ENCODE measurements around the gene NTN5. TPM values are rescaled to one million over a fixed set of nuclear protein-coding genes. Genes with fewer than 3 reads are reported as not detected.

NTN5 gene
- polyA plus RNA-seq, 1 donor = 0.42 TPM

- no peaks in the 10 kb centered on the region for H3K36me3 ChIP-seq (ENCODE audit: control insufficient read depth, insufficient read depth, low read length)
- peak overlapping the region; percentile 67 for H3K27ac ChIP-seq (ENCODE audit: low read length)
- peak overlapping the region; percentile 56 for H3K4me3 ChIP-seq (ENCODE audit: low read length)
- no peaks in the 10 kb centered on the region for H3K27me3 ChIP-seq (ENCODE audit: control insufficient read depth, insufficient read depth, low read length)
- H3K4me1 ChIP-seq (ENCODE audit: control insufficient read depth, insufficient read depth, low read length) = peaks cover 14% of the 10 kb centered on the region
- H3K9me3 ChIP-seq (ENCODE audit: control insufficient read depth, low read depth, low read length) = no peaks in the 10 kb centered on the region
- no CpG with 5 or more reads among the region's 25 CpGs for WGBS (ENCODE audit: insufficient coverage, low lambda C conversion rate)
- DNase-seq = peak in 1 of 2 donors; percentile 77
Observed at GRCh38 chr19:48644839-48645619, 27.8 kb downstream of the NTN5 start.

GRCh38 chr19:48644355-48644754 lies 28.5 kb downstream of the NTN5 start:
- Histone ChIP-seq H3K4me3 (ENCODE audit: low read length) (no peak overlapping the region), H3K27ac (ENCODE audit: low read length) (no peak overlapping the region)
- WGBS (ENCODE audit: insufficient coverage, low lambda C conversion rate) = no CpG with 5 or more reads among the region's 4 CpGs

DNA sequence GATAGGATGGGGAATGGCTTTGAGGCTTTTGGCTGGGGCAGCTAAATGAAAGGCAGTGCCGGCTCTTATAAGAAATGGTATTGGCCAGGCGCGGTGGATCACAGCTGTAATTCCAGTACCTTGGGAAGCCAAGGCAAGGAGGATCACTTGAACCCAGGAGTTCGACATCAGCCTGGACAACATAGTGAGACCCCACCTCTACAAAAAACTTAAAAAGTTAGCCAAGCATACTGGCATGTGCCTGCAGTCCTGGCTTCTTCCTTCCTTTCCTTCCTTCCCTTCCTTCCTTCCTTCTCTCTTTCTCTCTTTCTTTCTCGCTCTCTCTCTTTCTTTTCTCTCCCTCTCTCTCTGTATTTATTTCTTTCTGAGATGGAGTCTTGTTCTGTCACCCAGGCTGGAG lies 30.0 kb downstream of the NTN5 start:
- DNase-seq = no peak
- WGBS (ENCODE audit: insufficient coverage, low lambda C conversion rate) = 90% methylated on average over 1 of the region's 5 CpGs
- H3K4me1 ChIP-seq (ENCODE audit: control insufficient read depth, insufficient read depth, low read length) = peaks cover 22% of the 10 kb centered on the region
- H3K4me3 ChIP-seq (ENCODE audit: low read length) = no peak overlapping the region
- no peaks in the 10 kb centered on the region for H3K27me3 ChIP-seq (ENCODE audit: control insufficient read depth, insufficient read depth, low read length)
- H3K36me3 ChIP-seq (ENCODE audit: control insufficient read depth, insufficient read depth, low read length) = no peaks in the 10 kb centered on the region
- H3K9me3 ChIP-seq (ENCODE audit: control insufficient read depth, low read depth, low read length) = no peaks in the 10 kb centered on the region
- no peak overlapping the region for H3K27ac ChIP-seq (ENCODE audit: low read length)

More at GRCh38 chr19:48644355-48644754, 28.5 kb downstream of the NTN5 start:
- Histone ChIP-seq H3K27me3 (ENCODE audit: control insufficient read depth, insufficient read depth, low read length) (no peaks in the 10 kb centered on the region), H3K4me1 (ENCODE audit: control insufficient read depth, insufficient read depth, low read length) (peaks cover 14% of the 10 kb centered on the region), H3K9me3 (ENCODE audit: control insufficient read depth, low read depth, low read length) (no peaks in the 10 kb centered on the region), H3K36me3 (ENCODE audit: control insufficient read depth, insufficient read depth, low read length) (no peaks in the 10 kb centered on the region)
- no peak for DNase-seq

DNA sequence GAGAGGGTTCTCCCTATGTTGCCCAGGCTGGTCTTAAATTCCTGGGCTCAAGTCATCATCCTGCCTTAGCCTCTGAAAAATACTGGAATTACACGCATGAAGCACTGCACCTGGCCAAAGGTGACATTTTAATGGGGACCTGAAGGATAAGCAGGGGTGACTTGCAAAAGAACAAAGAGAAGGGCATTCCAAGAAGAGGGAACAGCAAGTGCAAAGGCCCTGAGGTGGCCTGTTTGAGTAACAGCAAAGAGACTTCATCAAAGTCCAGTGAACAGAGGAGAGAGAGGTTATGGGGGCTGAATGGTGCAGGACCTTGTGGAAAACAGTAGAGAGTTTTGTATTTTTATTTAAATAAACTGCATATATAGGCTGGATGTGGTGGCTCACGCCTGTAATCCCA lies 31.0 kb downstream of the NTN5 start:
- peaks cover 22% of the 10 kb centered on the region for H3K4me1 ChIP-seq (ENCODE audit: control insufficient read depth, insufficient read depth, low read length)

DNA sequence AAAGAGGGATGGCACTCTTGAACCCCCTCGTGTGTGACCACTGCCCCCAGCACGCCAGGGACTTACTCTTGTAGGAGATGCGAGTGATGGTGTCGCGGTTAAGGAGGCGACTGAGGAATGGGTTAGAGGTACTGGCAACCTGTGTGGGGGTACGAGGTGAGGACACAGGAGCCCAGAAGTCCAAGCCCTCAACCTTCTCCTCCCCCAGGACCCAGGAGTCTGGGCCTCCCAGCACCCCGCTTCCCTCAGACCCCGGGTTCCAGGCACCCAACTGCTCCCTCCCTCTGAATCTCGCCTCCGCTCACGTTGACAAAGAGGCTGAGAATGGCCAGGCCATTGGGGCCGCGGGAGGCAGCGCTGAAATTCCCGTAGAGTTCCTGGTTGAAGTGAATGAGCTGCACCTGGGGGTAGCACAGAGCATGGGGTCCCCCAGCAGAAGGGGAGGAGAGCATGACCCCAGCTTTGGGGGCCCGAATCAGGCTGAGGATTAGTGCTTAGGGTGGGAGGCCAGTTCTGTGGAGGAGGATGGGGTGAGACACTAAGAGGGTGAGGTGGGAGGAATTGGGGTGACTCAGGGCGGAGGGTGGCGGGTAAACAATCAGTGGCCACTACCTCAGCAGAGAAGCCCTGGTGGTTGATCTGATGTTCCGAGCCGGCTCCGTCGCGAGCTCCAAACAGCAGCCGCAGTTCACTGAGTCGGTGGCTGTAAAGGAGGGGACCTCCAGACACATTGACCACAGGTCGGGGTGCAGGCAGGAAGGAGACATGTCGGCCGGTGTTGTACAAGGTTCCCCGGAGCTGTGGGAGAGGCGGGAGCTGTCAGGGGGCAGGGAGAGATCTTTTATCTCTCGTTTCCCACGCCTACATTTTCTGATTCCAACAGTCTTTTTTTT lies 33.1 kb downstream of the NTN5 start:
- Histone ChIP-seq H3K27ac (ENCODE audit: low read length) (no peak overlapping the region), H3K36me3 (ENCODE audit: control insufficient read depth, insufficient read depth, low read length) (no peaks in the 10 kb centered on the region), H3K4me1 (ENCODE audit: control insufficient read depth, insufficient read depth, low read length) (peaks cover 21% of the 10 kb centered on the region), H3K9me3 (ENCODE audit: control insufficient read depth, low read depth, low read length) (no peaks in the 10 kb centered on the region), H3K27me3 (ENCODE audit: control insufficient read depth, insufficient read depth, low read length) (no peaks in the 10 kb centered on the region), H3K4me3 (ENCODE audit: low read length) (peak overlapping the region; percentile 19)
- WGBS (ENCODE audit: insufficient coverage, low lambda C conversion rate) = no CpG with 5 or more reads among the region's 33 CpGs
- DNase-seq = peak in 1 of 2 donors; percentile 64

More for the DNA sequence above, 31.0 kb downstream of the NTN5 start:
- Histone ChIP-seq H3K4me3 (ENCODE audit: low read length) (no peak overlapping the region), H3K36me3 (ENCODE audit: control insufficient read depth, insufficient read depth, low read length) (no peaks in the 10 kb centered on the region), H3K9me3 (ENCODE audit: control insufficient read depth, low read depth, low read length) (no peaks in the 10 kb centered on the region), H3K27ac (ENCODE audit: low read length) (no peak overlapping the region), H3K27me3 (ENCODE audit: control insufficient read depth, insufficient read depth, low read length) (no peaks in the 10 kb centered on the region)
- WGBS (ENCODE audit: insufficient coverage, low lambda C conversion rate) = 100% methylated on average over 1 of the region's 2 CpGs
- no peak for DNase-seq

DNA sequence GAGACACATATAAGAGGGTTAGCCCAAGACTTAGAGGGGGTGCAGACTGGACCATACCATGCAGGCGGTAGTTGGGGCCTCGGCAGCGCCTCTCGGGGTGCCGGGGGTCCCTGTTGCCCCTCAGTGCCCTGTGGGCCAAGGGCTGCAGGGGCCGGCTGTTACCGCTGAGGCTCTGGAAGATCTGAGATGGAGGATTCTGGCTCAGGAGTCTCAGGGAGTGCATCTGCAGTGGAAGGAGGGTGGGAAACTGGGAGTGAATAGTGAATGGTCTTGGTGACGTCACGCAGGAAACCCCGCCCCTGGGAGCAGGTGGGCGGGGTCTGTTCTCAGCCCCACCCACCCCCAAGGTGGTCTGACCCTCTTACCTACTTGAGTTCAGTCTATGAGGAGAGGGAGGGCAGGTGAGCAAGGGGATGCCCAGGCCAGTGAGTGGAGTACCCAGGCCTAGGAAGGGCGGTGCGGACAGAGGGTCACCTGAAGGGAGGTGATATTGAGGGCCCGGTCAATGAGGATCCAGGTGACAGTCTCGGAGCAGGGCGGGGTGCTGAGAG lies 33.9 kb downstream of the NTN5 start:
- Histone ChIP-seq H3K27me3 (ENCODE audit: control insufficient read depth, insufficient read depth, low read length) (no peaks in the 10 kb centered on the region), H3K9me3 (ENCODE audit: control insufficient read depth, low read depth, low read length) (no peaks in the 10 kb centered on the region), H3K36me3 (ENCODE audit: control insufficient read depth, insufficient read depth, low read length) (no peaks in the 10 kb centered on the region), H3K4me1 (ENCODE audit: control insufficient read depth, insufficient read depth, low read length) (peaks cover 24% of the 10 kb centered on the region), H3K4me3 (ENCODE audit: low read length) (no peak overlapping the region), H3K27ac (ENCODE audit: low read length) (peak overlapping the region; percentile 87)
- peak in 1 of 2 donors; percentile 29 for DNase-seq
- WGBS (ENCODE audit: insufficient coverage, low lambda C conversion rate) = no CpG with 5 or more reads among the region's 16 CpGs

DNA sequence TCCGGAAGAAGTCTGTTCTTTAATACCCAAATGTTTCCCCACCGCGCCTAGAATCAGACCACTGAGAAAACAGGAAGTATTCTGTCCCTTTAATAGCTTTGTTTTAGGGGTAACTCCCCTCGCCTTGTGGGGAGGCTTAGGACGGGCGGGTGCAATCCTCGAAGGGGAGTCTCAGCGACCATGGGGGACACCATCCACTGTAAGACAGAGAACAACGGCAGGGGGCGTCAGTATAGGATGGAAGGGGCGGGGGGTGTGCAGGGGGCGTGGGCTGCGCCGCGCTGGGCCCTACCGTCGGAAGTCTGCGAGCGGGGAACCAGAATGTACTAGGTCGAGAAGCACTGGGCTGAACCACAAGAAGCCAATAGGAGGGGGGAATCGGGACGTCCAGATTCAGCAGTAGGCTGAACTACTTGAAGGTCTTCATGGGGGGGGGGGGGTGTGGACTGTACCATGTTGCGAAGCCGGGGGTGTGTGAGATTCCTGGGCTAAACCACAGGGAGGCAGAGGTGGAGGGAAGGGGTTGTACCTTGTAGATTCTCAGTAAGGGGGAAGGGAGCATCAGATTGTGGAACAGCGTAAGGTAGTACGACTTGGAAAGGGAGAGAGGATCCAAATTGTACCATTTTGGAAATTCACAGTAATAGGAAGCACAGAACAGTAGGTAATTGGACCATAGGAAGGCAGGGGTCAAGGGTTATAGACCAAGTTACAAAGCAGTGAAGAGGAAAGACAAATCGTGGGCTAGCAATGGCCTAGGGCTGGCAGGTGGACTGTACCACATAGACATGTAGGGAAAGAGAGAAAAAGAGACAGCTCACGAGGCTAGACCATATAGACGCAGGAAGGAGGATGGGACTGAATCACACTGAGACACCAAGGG lies 34.6 kb downstream of the NTN5 start:
- H3K36me3 ChIP-seq (ENCODE audit: control insufficient read depth, insufficient read depth, low read length) = no peaks in the 10 kb centered on the region
- peak; percentile 92 to 95 for DNase-seq
- peaks cover 31% of the 10 kb centered on the region for H3K4me1 ChIP-seq (ENCODE audit: control insufficient read depth, insufficient read depth, low read length)
- WGBS (ENCODE audit: insufficient coverage, low lambda C conversion rate) = no CpG with 5 or more reads among the region's 29 CpGs
- no peaks in the 10 kb centered on the region for H3K27me3 ChIP-seq (ENCODE audit: control insufficient read depth, insufficient read depth, low read length)
- H3K4me3 ChIP-seq (ENCODE audit: low read length) = peak overlapping the region; percentile 71
- H3K9me3 ChIP-seq (ENCODE audit: control insufficient read depth, low read depth, low read length) = no peaks in the 10 kb centered on the region
- H3K27ac ChIP-seq (ENCODE audit: low read length) = peak overlapping the region; percentile 87

GRCh38 chr19:48637449-48637947 lies 35.3 kb downstream of the NTN5 start:
- Histone ChIP-seq H3K9me3 (ENCODE audit: control insufficient read depth, low read depth, low read length) (no peaks in the 10 kb centered on the region), H3K27me3 (ENCODE audit: control insufficient read depth, insufficient read depth, low read length) (no peaks in the 10 kb centered on the region), H3K4me3 (ENCODE audit: low read length) (peak overlapping the region; percentile 71), H3K27ac (ENCODE audit: low read length) (peak overlapping the region; percentile 87), H3K36me3 (ENCODE audit: control insufficient read depth, insufficient read depth, low read length) (no peaks in the 10 kb centered on the region), H3K4me1 (ENCODE audit: control insufficient read depth, insufficient read depth, low read length) (peaks cover 38% of the 10 kb centered on the region)
- WGBS (ENCODE audit: insufficient coverage, low lambda C conversion rate) = no CpG with 5 or more reads among the region's 38 CpGs
- peak; percentile 99 to 100 for DNase-seq

DNA sequence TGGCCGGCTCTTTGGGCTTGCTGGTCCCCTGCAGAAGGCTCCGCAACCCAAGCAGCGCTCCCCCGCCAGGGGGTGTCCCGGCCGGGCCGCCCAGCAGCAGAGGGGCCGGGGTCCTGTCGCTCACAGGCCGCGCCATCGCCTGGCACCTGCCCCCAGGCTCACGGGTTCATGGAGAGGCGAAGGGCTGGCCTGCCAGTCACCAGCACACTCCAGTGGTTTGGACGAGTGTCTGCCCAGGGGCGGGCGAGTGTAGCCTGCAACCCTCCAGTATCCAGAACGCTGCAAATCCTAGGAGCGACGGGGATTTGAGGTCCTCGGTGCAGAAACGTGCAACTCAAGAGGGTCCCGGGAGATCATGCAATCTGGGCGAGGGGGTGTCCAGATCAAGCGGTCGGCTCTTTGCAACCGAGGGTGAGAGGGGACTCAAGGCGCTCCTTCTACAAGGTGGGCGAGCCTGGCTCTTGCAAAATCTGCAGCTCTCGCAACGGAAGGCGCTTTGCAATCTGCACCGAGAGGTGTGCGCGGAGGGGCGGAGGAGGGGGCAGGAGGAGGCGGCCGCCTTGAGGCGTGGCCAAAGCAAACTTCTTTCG lies 35.9 kb downstream of the NTN5 start, which contains the start of gene DBP:
DBP (minus strand) TSS at position 521 of the 590 bp plus-strand sequence; CDS start at position 136, 385 bp downstream.
- H3K27me3 ChIP-seq (ENCODE audit: control insufficient read depth, insufficient read depth, low read length) = no peaks in the 10 kb centered on the region
- no peaks in the 10 kb centered on the region for H3K9me3 ChIP-seq (ENCODE audit: control insufficient read depth, low read depth, low read length)
- H3K4me1 ChIP-seq (ENCODE audit: control insufficient read depth, insufficient read depth, low read length) = peaks cover 42% of the 10 kb centered on the region
- peak within 1 kb of the TSS; percentile 87 for H3K27ac ChIP-seq (ENCODE audit: low read length)
- no peak for DNase-seq
- H3K4me3 ChIP-seq (ENCODE audit: low read length) = peak within 1 kb of the TSS; percentile 71
- no peaks in the 10 kb centered on the region for H3K36me3 ChIP-seq (ENCODE audit: control insufficient read depth, insufficient read depth, low read length)
- WGBS (ENCODE audit: insufficient coverage, low lambda C conversion rate) = no CpG with 5 or more reads among the region's 40 CpGs

Data from large intestine (tissue), 3 donors.